ENCODE measurements around the gene PKP1.

Gene PKP1

GRCh38 chr1:201310251-201310985, 27.1 kb downstream of the PKP1 start:
- no peak for DNase-seq

GRCh38 chr1:201310986-201311355, 27.7 kb downstream of the PKP1 start:
- no peak for DNase-seq

GRCh38 chr1:201311356-201312011, 28.2 kb downstream of the PKP1 start:
- no peak for DNase-seq

- no peak for DNase-seq
Measured at GRCh38 chr1:201312298-201312697, 29.0 kb downstream of the PKP1 start.

GRCh38 chr1:201313086-201313485, 29.8 kb downstream of the PKP1 start:
- no peak for DNase-seq

GRCh38 chr1:201316556-201316955, 33.2 kb downstream of the PKP1 start:
- DNase-seq = no peak

GRCh38 chr1:201317551-201317950, 34.2 kb downstream of the PKP1 start:
- DNase-seq = no peak

- DNase-seq = no peak
Measured at GRCh38 chr1:201318504-201319340, 35.4 kb downstream of the PKP1 start.

GRCh38 chr1:201319631-201320030, 36.3 kb downstream of the PKP1 start:
- DNase-seq = no peak

GRCh38 chr1:201320168-201320788, 37.0 kb downstream of the PKP1 start:
- no peak for DNase-seq

GRCh38 chr1:201321826-201322390, 38.6 kb downstream of the PKP1 start:
- no peak for DNase-seq

GRCh38 chr1:201322653-201323510, 39.6 kb downstream of the PKP1 start:
- DNase-seq = no peak

GRCh38 chr1:201324306-201324705, 41.0 kb downstream of the PKP1 start:
- DNase-seq = no peak

- DNase-seq = no peak
Measured at GRCh38 chr1:201324821-201325677, 41.7 kb downstream of the PKP1 start.

GRCh38 chr1:201325678-201326060, 42.4 kb downstream of the PKP1 start:
- DNase-seq = no peak

- DNase-seq = no peak
Measured at GRCh38 chr1:201326710-201327109, 43.4 kb downstream of the PKP1 start.

GRCh38 chr1:201327687-201328240, 44.5 kb downstream of the PKP1 start:
- no peak for DNase-seq

- DNase-seq = no peak
Measured at GRCh38 chr1:201328576-201328975, 45.3 kb downstream of the PKP1 start.

GRCh38 chr1:201329286-201329685, 46.0 kb downstream of the PKP1 start:
- DNase-seq = no peak

- no peak for DNase-seq
Measured at GRCh38 chr1:201329801-201330200, 46.5 kb downstream of the PKP1 start.

GRCh38 chr1:201330541-201330940, 47.2 kb downstream of the PKP1 start:
- DNase-seq = no peak
